Fibroblast of lung (primary cell): ENCODE measurements around the gene PRDM16.

ENCODE experiments used
- EZH2 ChIP-seq: IDR thresholded peaks from 2 replicates; pipeline ENCODE4 v1.5.1; 2012; ENCODE audit warnings: low read length, control low read depth, mild to moderate bottlenecking; ENCODE audit errors: missing control alignments
- TF ChIP-seq, protein P1 (sequence below), 2 donors: IDR thresholded peaks in 1 of 2; conservative IDR thresholded peaks in 1 of 2; 1 replicate in 1 of 2; 2 replicates in 1 of 2; pipeline ENCODE4 v1.5.1; 2011 to 2012; ENCODE audit warnings: low read length in 2 of 2, control low read depth in 1 of 2, inconsistent platforms in 1 of 2, low read depth in 1 of 2, mild to moderate bottlenecking in 1 of 2

DNA sequence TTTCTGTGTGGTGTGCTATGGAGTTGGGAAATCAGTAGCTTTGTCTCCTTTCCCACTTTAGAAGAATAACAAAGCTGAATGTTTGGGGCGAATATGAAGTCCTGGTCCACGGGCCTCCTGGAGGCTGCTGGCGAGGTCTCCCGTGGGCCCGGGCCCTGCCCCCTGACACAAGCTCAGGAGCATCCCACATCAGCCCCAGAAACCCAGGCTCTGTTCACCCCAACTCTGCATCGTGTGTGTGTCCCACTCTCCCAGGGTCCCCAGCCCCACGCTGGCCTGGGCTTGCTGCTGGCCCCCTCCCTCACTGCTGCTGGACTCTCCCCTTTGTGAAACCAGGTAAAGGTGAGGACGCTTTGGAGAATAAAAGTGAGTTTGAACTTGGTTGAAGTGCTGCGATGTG is 8.1 kb downstream of the PRDM16 start:
- TF ChIP-seq, protein P1, sequence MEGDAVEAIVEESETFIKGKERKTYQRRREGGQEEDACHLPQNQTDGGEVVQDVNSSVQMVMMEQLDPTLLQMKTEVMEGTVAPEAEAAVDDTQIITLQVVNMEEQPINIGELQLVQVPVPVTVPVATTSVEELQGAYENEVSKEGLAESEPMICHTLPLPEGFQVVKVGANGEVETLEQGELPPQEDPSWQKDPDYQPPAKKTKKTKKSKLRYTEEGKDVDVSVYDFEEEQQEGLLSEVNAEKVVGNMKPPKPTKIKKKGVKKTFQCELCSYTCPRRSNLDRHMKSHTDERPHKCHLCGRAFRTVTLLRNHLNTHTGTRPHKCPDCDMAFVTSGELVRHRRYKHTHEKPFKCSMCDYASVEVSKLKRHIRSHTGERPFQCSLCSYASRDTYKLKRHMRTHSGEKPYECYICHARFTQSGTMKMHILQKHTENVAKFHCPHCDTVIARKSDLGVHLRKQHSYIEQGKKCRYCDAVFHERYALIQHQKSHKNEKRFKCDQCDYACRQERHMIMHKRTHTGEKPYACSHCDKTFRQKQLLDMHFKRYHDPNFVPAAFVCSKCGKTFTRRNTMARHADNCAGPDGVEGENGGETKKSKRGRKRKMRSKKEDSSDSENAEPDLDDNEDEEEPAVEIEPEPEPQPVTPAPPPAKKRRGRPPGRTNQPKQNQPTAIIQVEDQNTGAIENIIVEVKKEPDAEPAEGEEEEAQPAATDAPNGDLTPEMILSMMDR (conservative IDR thresholded peaks at IDR 0.05 in 1 of 2, IDR thresholded peaks at IDR 0.05 in 1 of 2; ENCODE audit: low read depth in 1 of 2, low read length in 2 of 2): no peak
- no peak for TF ChIP-seq EZH2
